H7 (cell line): ENCODE measurements around the gene DPP9. TPM values are rescaled to one million over a fixed set of nuclear protein-coding genes. Genes with fewer than 3 reads are reported as not detected.
"Not testable (repeated sequence)": the region's sequence is repeated elsewhere in the genome, so short reads cannot be mapped to it uniquely, and the experiment has no call there.

ENCODE experiments used
- DNase-seq: peaks from one replicate; pipeline ENCODE4 v3.0.0; 2012
- H3K27me3 ChIP-seq: 2 replicates; pipeline ENCODE4 v1.6.0; 2011; ENCODE audit warnings: mild to moderate bottlenecking, low read length; ENCODE audit not compliant: control insufficient read depth, insufficient read depth
- H3K36me3 ChIP-seq: replicated peaks from 2 replicates; pipeline ENCODE4 v1.5.1; 2011; ENCODE audit warnings: low read length; ENCODE audit not compliant: control insufficient read depth, insufficient read depth
- H3K4me3 ChIP-seq: 2 replicates; pipeline ENCODE4 v1.5.1; 2011; ENCODE audit warnings: low read depth, mild to moderate bottlenecking, control low read depth, low read length, moderate library complexity; ENCODE audit not compliant: insufficient read depth
- total RNA-seq: library from RNA; depleted of rRNA; stranded (reverse); fragments of >200 nt; shearing (Covaris generic); gene quantifications from 2 replicates; pipeline ENCODE4 v1.2.3, GENCODE V29; 2014

The DPP9 gene
- total RNA-seq, 1 experiment from 2014 or later: 36.2 TPM

GRCh38 chr19:4693471-4694121, 30.0 kb downstream of the DPP9 start:
- Histone ChIP-seq H3K36me3 (peaks cover 37% of the 10 kb centered on the region), H3K27me3 (no peaks in the 10 kb centered on the region), H3K4me3 (no peak overlapping the region)
- DNase-seq: no peak

GRCh38 chr19:4693078-4693350, 30.6 kb downstream of the DPP9 start:
- H3K27me3 ChIP-seq: no peaks in the 10 kb centered on the region
- H3K36me3 ChIP-seq: peaks cover 36% of the 10 kb centered on the region
- DNase-seq: no peak
- no peak overlapping the region for H3K4me3 ChIP-seq

GRCh38 chr19:4692251-4693077, 31.2 kb downstream of the DPP9 start:
- H3K4me3 ChIP-seq: no peak overlapping the region
- H3K27me3 ChIP-seq: no peaks in the 10 kb centered on the region
- DNase-seq: no peak
- peaks cover 32% of the 10 kb centered on the region for H3K36me3 ChIP-seq

GRCh38 chr19:4691373-4691772, 32.3 kb downstream of the DPP9 start:
- no peak overlapping the region for H3K4me3 ChIP-seq
- H3K36me3 ChIP-seq: peaks cover 29% of the 10 kb centered on the region
- no peak for DNase-seq
- H3K27me3 ChIP-seq: no peaks in the 10 kb centered on the region

- Histone ChIP-seq H3K36me3 (peaks cover 25% of the 10 kb centered on the region), H3K27me3 (no peaks in the 10 kb centered on the region), H3K4me3 (no peak overlapping the region)
- peak; percentile 54 for DNase-seq
These were observed 33.3 kb downstream of the DPP9 start for GRCh38 chr19:4690361-4690760.

- DNase-seq: no peak
- H3K4me3 ChIP-seq: no peak overlapping the region
- no peaks in the 10 kb centered on the region for H3K27me3 ChIP-seq
- peaks cover 21% of the 10 kb centered on the region for H3K36me3 ChIP-seq
These were observed 34.2 kb downstream of the DPP9 start for GRCh38 chr19:4689403-4689802.

- Histone ChIP-seq H3K27me3 (no peaks in the 10 kb centered on the region), H3K36me3 (peaks cover 15% of the 10 kb centered on the region), H3K4me3 (no peak overlapping the region)
- DNase-seq: no peak
These were observed 35.1 kb downstream of the DPP9 start for GRCh38 chr19:4688587-4688986.

GRCh38 chr19:4687396-4687795, 36.2 kb downstream of the DPP9 start:
- peaks cover 14% of the 10 kb centered on the region for H3K36me3 ChIP-seq
- H3K27me3 ChIP-seq: no peaks in the 10 kb centered on the region
- no peak overlapping the region for H3K4me3 ChIP-seq
- DNase-seq: no peak

GRCh38 chr19:4686700-4687099, 36.9 kb downstream of the DPP9 start:
- Histone ChIP-seq H3K27me3 (no peaks in the 10 kb centered on the region), H3K4me3 (no peak overlapping the region), H3K36me3 (peaks cover 15% of the 10 kb centered on the region)
- no peak for DNase-seq

- Histone ChIP-seq H3K36me3 (peaks cover 11% of the 10 kb centered on the region), H3K27me3 (no peaks in the 10 kb centered on the region), H3K4me3 (no peak overlapping the region)
- peak; percentile 36 for DNase-seq
These were observed 39.1 kb downstream of the DPP9 start for GRCh38 chr19:4684312-4685095.

- DNase-seq: peak; percentile 28
These were observed 41.0 kb downstream of the DPP9 start for GRCh38 chr19:4682417-4683200.

GRCh38 chr19:4680021-4680420, 43.6 kb downstream of the DPP9 start:
- H3K4me3 ChIP-seq, H3K27me3 ChIP-seq, DNase-seq, H3K36me3 ChIP-seq: not testable (repeated sequence)

More at GRCh38 chr19:4682417-4683200, 41.0 kb downstream of the DPP9 start:
- Histone ChIP-seq H3K36me3 (peaks cover 7% of the 10 kb centered on the region), H3K4me3 (no peak overlapping the region), H3K27me3 (no peaks in the 10 kb centered on the region)

- H3K36me3 ChIP-seq: peaks cover 5% of the 10 kb centered on the region
- H3K4me3 ChIP-seq: peak overlapping the region; percentile 33
- peak; percentile 99 for DNase-seq
- H3K27me3 ChIP-seq: no peaks in the 10 kb centered on the region
These were observed 44.5 kb downstream of the DPP9 start for GRCh38 chr19:4678881-4679790.
